D721Med (cell line): ENCODE results near the gene IQCK.

Source experiments
- DNase-seq: peaks from one replicate; pipeline ENCODE4 v3.0.0; 2011; ENCODE audit warnings: low spot score; ENCODE audit not compliant: insufficient read length
- FAIRE-seq: peaks from 2 replicates; lab custom pipeline; 2011; peaks lifted over from hg19 to GRCh38; lab: Jason Lieb, UNC
- TF ChIP-seq, protein P1 (sequence below): IDR thresholded peaks from 2 replicates; pipeline ENCODE4 v1.5.1; 2012; ENCODE audit warnings: mild to moderate bottlenecking, control low read depth; ENCODE audit not compliant: insufficient read depth; ENCODE audit errors: missing control alignments

The IQCK gene

DNA sequence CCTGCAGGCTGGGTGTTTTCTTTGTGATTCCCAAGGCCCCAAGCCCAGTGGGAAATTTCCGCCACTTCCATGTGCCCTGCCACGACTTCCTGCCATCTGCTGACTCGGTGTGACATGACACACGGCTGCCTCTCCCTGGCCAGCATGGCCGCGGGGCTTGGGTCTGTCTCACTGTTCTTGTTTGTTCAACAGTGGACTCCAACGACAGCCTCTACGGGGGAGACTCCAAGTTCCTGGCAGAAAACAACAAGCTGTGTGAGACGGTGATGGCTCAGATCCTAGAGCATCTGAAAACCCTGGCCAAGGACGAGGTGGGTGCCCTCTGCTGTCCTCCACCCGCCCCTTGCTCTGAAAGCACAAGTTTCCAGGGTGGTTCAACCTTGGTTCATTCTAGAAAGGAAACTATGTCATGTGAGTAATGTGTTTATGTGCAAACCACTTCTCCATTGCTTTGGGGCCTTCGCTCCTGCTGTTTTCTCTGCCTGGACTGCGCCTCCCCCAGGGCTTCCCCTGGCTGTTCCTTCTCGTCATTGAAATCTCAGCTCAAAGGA, 26.8 kb upstream of the IQCK start:
- FAIRE-seq, result no peak
- TF ChIP-seq, protein P1, sequence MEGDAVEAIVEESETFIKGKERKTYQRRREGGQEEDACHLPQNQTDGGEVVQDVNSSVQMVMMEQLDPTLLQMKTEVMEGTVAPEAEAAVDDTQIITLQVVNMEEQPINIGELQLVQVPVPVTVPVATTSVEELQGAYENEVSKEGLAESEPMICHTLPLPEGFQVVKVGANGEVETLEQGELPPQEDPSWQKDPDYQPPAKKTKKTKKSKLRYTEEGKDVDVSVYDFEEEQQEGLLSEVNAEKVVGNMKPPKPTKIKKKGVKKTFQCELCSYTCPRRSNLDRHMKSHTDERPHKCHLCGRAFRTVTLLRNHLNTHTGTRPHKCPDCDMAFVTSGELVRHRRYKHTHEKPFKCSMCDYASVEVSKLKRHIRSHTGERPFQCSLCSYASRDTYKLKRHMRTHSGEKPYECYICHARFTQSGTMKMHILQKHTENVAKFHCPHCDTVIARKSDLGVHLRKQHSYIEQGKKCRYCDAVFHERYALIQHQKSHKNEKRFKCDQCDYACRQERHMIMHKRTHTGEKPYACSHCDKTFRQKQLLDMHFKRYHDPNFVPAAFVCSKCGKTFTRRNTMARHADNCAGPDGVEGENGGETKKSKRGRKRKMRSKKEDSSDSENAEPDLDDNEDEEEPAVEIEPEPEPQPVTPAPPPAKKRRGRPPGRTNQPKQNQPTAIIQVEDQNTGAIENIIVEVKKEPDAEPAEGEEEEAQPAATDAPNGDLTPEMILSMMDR, result no peak
- DNase-seq, result no peak

DNA sequence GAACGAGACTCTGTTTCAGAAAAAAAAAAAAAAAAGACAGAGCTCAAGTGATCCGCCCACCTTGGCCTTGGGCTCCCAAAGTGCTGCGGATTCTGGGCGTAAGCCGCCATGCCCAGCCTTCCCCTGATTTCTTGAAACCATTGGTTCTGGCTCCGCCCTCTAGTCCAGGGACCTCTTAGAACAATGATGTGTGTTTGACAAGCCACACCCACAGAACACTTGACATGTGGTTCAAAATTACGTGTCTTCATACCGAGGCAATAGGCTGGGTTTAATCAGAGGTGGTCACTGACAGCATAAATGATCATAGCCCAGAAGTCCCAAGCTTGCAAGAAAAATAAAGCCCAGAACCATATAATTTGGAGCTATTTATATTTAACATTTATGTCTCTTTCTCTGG, 23.1 kb upstream of the IQCK start:
- FAIRE-seq (no peak), DNase-seq (no peak)
- TF ChIP-seq, protein P1, result no peak

- DNase-seq (no peak), FAIRE-seq (no peak)
- TF ChIP-seq, protein P1, result no peak
These were observed 21.7 kb upstream of the IQCK start for GRCh38 chr16:19696328-19696727.

- TF ChIP-seq, protein P1, result no peak
- FAIRE-seq, result no peak
- no peak for DNase-seq
These were observed 21.1 kb upstream of the IQCK start for GRCh38 chr16:19696961-19697360.

DNA sequence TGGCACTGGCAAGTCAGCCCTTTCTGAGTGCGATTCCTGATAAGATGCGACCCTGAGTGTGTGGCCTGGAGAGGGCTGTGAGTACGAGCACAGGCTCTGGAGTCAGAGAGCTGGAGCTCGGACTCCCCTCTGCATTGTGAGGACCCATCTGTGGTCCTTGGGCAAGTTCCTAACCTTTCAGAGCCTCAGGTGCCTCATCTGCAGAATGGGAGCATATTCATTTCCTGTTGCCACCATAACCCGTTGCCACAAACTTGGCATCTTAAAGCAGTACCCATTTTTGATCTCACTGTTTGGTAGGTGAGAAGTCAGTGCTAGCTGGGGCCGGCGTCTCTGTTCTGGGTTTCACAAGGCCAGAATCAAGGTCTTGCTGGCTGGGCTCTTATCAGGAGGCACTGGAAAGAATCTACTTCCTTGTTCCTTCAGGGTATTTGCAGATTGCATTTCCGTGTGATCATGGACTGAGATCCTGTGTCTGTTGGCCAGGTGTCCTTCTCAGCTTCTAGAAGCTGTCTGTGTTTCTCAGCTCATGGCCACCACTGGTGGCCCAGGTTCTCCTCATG, 20.2 kb upstream of the IQCK start:
- no peak for FAIRE-seq

GRCh38 chr16:19698480-19699465, 19.3 kb upstream of the IQCK start:
- FAIRE-seq, result no peak
- no peak for DNase-seq
- TF ChIP-seq, protein P1, result no peak

More for the DNA sequence above, 20.2 kb upstream of the IQCK start:
- no peak for DNase-seq
- TF ChIP-seq, protein P1, result no peak
